ENCODE results near the gene FAM3B. TPM values are rescaled to one million over a fixed set of nuclear protein-coding genes. Genes with fewer than 3 reads are reported as not detected.

FAM3B gene, protein sequence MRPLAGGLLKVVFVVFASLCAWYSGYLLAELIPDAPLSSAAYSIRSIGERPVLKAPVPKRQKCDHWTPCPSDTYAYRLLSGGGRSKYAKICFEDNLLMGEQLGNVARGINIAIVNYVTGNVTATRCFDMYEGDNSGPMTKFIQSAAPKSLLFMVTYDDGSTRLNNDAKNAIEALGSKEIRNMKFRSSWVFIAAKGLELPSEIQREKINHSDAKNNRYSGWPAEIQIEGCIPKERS
- total RNA-seq: not detected in 2 replicates

DNA sequence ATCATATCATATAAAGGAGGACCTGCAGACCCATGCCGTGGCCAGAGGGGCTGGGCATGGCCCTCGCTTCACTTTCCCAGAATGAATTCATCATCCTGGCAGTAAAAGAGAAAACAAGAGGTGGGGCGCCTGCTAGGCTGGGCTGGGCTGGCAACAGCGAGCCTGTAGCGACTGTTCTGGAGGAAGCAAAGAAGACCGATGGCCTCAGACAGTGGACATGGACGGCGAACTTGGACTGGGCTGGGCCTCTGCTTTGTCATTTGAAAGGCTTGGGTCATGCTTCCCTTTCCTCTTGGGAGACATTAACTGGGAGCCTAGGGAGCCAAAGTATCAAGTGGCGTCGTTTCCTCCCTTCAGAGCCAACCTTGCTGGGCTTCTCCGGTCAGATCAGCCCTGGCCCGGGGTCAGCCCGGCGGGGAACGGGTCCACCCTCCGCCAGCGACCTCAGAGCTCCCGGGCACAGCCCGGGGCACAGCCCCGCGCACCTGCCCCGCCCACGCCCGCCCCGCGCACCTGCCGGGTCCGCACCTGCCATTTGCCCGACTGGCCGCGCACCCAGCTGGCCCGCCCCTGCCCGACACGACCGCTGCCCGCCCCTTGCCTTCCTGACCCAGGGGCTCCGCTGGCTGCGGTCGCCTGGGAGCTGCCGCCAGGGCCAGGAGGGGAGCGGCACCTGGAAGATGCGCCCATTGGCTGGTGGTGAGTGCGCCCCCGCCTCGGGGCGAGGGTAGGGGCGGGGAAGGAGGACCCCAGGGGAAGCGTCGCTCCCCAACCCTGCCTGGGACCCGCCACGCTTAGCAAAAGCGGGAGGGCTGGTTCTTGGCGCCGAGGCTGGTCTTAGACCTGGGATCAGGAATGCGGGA lies at the start of gene FAM3B:
TSS of gene FAM3B (plus strand) at position 602 of the 863 bp plus-strand sequence. CDS start at position 681, 79 bp downstream.

GRCh38 chr21:41361786-41362604 lies 45.4 kb downstream of the FAM3B start, which contains the start of gene MX2:
MX2 (plus strand) TSS chr21:41362027; CDS start chr21:41376907, 14,880 bp downstream.

Other genes with a start within 250 kb of the FAM3B start
- gene BACE2, start 148.6 kb upstream of the FAM3B start, total RNA-seq: 143 and 259 TPM in 2 replicates
- 0.13 and 0.50 TPM in 2 replicates for gene MX2, start 45.2 kb downstream of the FAM3B start, total RNA-seq
- 6.1 and 12.9 TPM in 2 replicates for gene MX1, start 109.4 kb downstream of the FAM3B start, total RNA-seq
- gene TMPRSS2, start 191.4 kb downstream of the FAM3B start, total RNA-seq: not detected in 2 replicates